ENCODE measurements around the gene ZNF346. TPM values are rescaled to one million over a fixed set of nuclear protein-coding genes. Genes with fewer than 3 reads are reported as not detected.

ZNF346 gene
- total RNA-seq, 1 donor from 2014 or later, result 21.7 TPM

- no peak for DNase-seq (ENCODE audit: low read depth, low spot score)
These were observed 71.3 kb downstream of the ZNF346 start for GRCh38 chr5:177093803-177094202.

GRCh38 chr5:177094224-177095087, 72.0 kb downstream of the ZNF346 start:
- DNase-seq (ENCODE audit: low read depth, low spot score), result no peak

GRCh38 chr5:177095088-177095669, 72.7 kb downstream of the ZNF346 start:
- no peak for DNase-seq (ENCODE audit: low read depth, low spot score)

DNA sequence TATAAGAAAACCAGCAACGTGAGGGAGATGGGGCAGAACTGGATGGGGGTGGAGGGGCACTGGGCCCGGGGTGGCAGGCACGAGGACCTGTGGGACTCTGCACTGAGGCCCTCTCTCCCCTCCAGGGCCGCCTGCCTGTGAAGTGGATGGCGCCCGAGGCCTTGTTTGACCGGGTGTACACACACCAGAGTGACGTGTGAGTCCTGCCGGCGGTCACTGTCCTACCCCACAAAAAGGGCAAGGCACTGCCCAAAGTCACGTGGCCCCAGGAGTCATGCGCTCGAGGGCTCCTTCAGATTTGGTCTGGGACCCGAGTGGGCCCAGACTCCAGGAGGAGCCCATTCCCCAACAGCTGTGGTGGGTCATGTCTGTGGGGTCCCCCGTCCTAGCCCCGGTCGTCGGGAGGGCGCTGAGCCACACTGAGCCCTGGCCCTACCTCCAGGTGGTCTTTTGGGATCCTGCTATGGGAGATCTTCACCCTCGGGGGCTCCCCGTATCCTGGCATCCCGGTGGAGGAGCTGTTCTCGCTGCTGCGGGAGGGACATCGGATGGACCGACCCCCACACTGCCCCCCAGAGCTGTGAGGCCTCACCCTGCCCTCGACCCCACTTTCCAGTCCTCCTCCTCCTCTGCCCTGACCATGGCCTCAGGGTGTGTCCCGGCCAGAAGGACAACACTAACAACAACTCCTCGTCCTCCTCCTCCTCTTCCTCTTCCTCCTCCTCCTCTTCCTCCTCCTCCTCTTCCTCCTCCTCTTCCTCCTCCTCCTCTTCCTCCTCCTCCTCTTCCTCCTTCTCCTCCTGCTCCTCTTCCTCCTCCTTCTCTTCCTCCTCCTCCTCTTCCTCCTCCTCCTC, 73.9 kb downstream of the ZNF346 start:
- no peak for DNase-seq (ENCODE audit: low read depth, low spot score)

DNA sequence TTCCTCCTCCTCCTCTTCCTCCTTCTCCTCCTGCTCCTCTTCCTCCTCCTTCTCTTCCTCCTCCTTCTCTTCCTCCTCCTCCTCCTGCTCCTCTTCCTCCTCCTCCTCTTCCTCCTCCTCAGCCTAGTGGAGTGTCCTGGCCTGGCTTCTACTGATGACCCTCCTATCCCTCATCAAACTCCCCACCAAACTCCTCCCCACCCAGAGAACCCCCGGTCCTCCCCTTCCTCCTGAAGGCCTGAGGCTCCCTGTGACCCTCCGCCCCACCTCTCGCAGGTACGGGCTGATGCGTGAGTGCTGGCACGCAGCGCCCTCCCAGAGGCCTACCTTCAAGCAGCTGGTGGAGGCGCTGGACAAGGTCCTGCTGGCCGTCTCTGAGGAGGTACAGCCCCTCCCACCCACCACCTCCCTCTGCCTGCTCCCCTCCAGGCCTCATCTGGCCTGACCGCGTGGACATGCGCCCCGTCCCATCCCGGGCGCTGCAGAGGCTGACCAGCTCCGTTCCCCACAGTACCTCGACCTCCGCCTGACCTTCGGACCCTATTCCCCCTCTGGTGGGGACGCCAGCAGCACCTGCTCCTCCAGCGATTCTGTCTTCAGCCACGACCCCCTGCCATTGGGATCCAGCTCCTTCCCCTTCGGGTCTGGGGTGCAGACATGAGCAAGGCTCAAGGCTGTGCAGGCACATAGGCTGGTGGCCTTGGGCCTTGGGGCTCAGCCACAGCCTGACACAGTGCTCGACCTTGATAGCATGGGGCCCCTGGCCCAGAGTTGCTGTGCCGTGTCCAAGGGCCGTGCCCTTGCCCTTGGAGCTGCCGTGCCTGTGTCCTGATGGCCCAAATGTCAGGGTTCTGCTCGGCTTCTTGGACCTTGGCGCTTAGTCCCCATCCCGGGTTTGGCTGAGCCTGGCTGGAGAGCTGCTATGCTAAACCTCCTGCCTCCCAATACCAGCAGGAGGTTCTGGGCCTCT, 74.8 kb downstream of the ZNF346 start:
- DNase-seq (ENCODE audit: low read depth, low spot score), result no peak

DNA sequence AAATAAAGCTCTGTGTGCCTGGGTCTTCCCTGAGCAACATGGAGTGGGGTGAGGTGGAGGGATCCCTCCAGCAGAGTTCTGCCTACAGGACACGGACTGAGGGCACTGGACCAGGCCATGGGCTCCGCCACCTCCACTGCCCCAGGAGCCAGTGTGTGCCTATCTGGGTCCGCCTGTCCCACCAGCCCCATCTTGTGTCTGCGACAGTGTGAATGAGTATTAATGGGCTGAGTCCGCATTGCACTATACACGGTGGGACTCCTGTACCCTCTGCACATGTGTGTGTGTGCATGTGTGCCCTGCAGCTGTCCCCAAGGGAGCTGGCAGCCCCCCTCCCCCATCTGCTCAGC, 75.6 kb downstream of the ZNF346 start:
- DNase-seq (ENCODE audit: low read depth, low spot score), result no peak

DNA sequence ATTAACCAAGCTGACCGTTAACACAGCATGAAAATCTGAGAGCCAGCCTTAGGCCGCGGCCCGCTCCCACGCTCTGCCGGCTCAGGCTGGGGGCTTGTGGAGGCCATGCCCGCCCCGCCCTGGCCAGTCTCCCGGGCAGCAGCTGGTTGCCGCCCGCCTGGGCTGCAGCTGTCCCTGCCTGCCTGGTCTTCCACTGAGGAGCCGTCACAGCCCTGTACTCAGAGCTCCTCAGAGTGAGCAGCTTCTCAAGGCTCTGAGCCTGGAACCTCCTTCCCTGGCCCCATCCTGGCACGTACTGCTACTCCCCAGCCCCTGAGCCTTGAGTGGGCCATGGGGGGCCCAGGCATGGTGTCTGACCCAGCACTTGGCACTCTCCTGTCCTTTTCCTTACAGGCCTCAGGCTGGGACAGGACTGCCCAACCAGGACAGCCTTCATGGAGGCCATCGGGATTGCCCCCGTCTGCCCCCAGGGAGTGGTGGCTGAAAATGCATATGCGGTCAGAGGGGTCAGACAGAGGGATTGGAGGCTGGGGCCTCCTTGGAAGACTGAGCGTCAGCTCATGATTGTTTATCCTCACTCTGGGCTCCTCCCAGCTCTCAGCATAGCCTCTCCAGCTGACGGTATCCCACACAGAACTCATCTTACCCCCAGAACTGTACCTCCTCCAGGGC, 76.1 kb downstream of the ZNF346 start:
- no peak for DNase-seq (ENCODE audit: low read depth, low spot score)

GRCh38 chr5:177099422-177100093, 77.1 kb downstream of the ZNF346 start:
- no peak for DNase-seq (ENCODE audit: low read depth, low spot score)

DNA sequence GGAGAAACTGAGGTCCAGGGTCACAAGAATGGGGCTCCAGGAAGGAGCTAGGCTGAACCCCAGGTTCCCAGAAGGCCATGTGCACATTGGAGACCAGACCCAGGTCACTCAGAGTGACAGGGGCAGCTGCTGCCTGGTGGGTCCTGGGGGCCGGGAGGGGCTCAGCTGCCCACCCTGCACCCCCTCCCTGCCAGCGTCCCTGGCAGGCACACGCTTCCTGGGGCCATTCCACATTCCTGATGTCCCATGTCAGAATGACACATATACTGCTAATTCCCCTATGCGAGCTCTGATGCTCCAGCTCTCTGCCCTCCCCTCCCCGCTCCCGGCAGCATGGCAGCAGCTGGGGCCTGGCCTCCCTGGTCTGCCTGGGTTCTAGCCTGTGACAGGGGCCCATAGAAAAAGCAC, 78.2 kb downstream of the ZNF346 start:
- DNase-seq (ENCODE audit: low read depth, low spot score), result no peak

GRCh38 chr5:177103523-177104253, 81.2 kb downstream of the ZNF346 start:
- DNase-seq (ENCODE audit: low read depth, low spot score), result no peak

- no peak for DNase-seq (ENCODE audit: low read depth, low spot score)
These were observed 83.4 kb downstream of the ZNF346 start for GRCh38 chr5:177105691-177106476.

DNA sequence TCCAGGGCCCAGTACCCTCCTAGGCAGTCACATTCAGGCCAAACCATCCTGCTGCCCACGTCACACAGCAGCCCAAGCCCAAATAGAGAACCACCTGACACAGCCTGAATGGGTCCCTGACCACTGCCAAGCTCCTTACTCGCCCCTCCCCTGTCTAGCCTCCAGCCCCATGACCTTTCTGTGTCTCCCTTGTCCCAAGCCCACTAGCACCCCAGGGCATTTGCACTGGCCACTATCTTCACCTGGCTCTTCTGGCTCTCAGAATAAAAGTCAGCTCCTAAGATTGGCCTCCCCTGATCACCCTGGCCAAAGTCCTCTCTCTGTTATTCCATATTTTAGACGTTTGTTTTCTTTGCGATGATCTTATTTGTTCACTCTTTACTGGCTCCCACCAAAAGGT, 84.7 kb downstream of the ZNF346 start:
- no peak for DNase-seq (ENCODE audit: low read depth, low spot score)

DNA sequence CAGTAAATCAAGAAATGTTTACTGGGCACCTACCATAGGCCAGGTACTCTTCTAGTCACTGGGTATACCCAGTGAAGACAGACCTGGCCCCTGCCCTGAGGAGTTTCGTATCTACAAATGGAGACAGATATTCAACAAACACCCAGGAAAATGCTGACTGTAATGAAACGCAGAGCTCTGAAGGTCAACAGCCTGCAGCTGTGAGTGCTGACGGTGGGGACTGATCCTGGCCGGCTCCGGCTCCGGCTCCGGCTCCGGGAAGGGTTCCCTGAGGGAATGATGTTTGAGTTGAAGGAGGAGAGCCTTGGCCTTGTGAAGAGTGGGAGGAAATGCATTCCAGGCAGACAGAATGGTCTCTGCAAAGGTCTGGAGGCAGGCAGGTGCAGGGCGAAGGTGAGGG, 87.3 kb downstream of the ZNF346 start:
- DNase-seq (ENCODE audit: low read depth, low spot score), result no peak

DNA sequence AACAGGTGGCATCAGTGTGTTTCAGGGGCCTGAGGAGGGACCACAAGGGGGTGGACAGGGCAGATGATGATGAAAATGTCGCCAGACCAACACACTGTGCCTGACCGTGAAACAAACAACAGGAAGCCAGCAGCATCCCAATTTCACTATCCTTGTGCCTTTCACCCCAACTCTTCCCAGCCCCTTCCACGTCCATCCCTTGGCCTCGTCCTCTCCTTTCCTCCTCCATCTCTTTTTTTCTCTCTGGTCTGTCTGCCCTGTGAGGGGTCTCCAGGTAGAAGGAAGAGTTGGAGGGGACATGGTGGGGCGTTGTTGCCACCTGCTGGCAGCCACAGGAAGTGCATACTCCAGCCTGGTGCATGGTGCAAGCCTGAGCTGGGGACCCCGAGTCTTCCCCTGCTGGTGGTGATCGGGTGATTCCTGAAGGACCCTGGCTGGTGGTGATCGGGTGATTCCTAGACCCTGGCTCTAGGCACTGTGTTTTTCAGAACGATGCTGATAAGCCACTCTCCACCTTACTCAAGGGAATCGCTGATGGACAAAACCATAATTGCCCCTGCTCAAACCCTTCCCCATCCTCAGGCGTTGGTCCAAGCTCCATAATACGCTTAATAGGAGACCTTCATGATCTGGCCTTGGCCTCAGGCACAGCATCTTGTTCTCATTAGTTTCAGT, 89.4 kb downstream of the ZNF346 start:
- DNase-seq (ENCODE audit: low read depth, low spot score), result no peak

- no peak for DNase-seq (ENCODE audit: low read depth, low spot score)
These were observed 90.2 kb downstream of the ZNF346 start for GRCh38 chr5:177112589-177113220.

GRCh38 chr5:177113566-177114424, 91.3 kb downstream of the ZNF346 start:
- DNase-seq (ENCODE audit: low read depth, low spot score), result peak; percentile 35

Measured in pulmonary artery endothelial cell (primary cell).